ENCODE data around the gene WNT5A. TPM values are rescaled to one million over a fixed set of nuclear protein-coding genes. Genes with fewer than 3 reads are reported as not detected.

Gene WNT5A
- total RNA-seq, 1 experiment from 2014 or later: 1.1 TPM

DNA sequence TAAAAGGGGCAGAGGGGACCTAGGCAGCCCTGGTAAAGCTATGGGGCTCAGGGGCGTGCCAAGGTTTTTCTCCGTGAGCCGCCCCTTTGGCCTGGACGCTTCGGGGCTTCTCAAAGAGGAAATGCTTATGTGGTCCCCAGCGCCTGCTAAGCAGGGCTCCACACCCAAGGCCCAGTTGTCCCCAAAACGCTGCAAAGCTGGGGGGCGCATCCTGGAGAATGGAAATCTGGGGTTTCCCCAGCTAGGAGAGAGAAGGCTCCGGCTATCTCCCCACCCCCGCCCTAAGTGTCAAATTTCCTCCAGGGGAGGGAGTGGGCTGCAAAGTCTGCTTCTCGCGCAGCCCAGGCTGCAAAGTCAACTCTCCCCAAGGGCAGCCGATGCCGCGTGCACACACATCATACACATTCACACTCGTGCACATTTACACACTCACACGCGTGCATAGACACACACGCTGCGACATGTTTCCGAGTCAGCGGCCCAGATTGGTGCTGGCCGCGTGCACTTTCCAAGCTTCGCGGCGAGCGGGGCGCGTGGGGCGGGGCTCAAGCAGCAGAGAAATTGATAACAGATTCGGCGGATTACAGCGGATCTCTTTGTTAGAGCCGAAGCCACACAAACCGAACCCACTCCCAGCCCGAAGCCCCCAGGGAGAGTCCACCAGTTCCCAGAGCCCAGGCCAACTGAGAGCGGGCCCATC lies 4.5 kb downstream of the WNT5A start:
- peak; percentile 69 for DNase-seq
- H3K18ac ChIP-seq (ENCODE audit: insufficient read length, low read depth, low read length): no peak overlapping the region
- H4K5ac ChIP-seq (ENCODE audit: insufficient read length, low read depth, low read length): no peak overlapping the region
- peaks cover 59% of the 10 kb centered on the region for H3K23me2 ChIP-seq (ENCODE audit: insufficient read length, low read depth, low read length, poor library complexity, severe bottlenecking)
- Mint-ChIP-seq H3K4me3 (peak overlapping the region; percentile 63 to 87), H3K9me3 (peaks cover 0 to 5% of the 10 kb centered on the region in 2 experiments; a peak in 3 of 5 replicates), H3K27me3 (ENCODE audit: low read depth) (peaks cover 99% of the 10 kb centered on the region), H3K27ac (no peak overlapping the region), H3K4me1 (peaks cover 45 to 50% of the 10 kb centered on the region in 2 experiments), H3K36me3 (ENCODE audit: insufficient read depth in 1 of 3, low read depth in 3 of 3) (0 out of 7 replicates have a peak, but pooled peaks cover 0 to 2% (median 0%) of the 10 kb centered on the region in 3 experiments)
- H3K23ac ChIP-seq (ENCODE audit: insufficient read length, low read depth, low read length): no peak overlapping the region
- H3K27ac ChIP-seq (ENCODE audit: insufficient read length, low read depth, low read length): no peak overlapping the region
- no peak overlapping the region for H2BK15ac ChIP-seq (ENCODE audit: low read depth, low read length)
- H3K56ac ChIP-seq (ENCODE audit: insufficient read length, low read depth, low read length): no peak overlapping the region
- no peak overlapping the region for H2BK20ac ChIP-seq (ENCODE audit: low read depth, low read length, poor library complexity, severe bottlenecking)
- no peak overlapping the region for H4K91ac ChIP-seq (ENCODE audit: insufficient read length, low read depth, low read length)
- no peak overlapping the region for H3K9ac ChIP-seq (ENCODE audit: extremely low read depth, insufficient read length, low read length)
- no peak overlapping the region for H2AK5ac ChIP-seq (ENCODE audit: insufficient read length, low read length)
- H3K4me1 ChIP-seq (ENCODE audit: insufficient read depth, low read length): peaks cover 2% of the 10 kb centered on the region; the same call in 1 of the 2 replicates
- no peak overlapping the region for H3K4ac ChIP-seq (ENCODE audit: low read depth, low read length)
- H2AFZ ChIP-seq (ENCODE audit: low read length): no peak overlapping the region
- H4K8ac ChIP-seq (replicated peaks; ENCODE audit: insufficient read length, low read depth, low read length): no peak overlapping the region
- H3K9me3 ChIP-seq (ENCODE audit: control insufficient read depth, low read depth, low read length): no peaks in the 10 kb centered on the region
- peak overlapping the region; percentile 70 for H3K4me2 ChIP-seq (ENCODE audit: insufficient read depth, insufficient read length, low read length)
- H3K27me3 ChIP-seq (ENCODE audit: insufficient read depth, low read length): peaks cover 51% of the 10 kb centered on the region; the same call in 1 of the 2 replicates
- no peak for TF ChIP-seq CTCF (conservative IDR thresholded peaks at IDR 0.05)
- no peaks in the 10 kb centered on the region for H3K79me1 ChIP-seq (ENCODE audit: insufficient read depth, low read depth, low read length, poor library complexity, severe bottlenecking)
- H2BK5ac ChIP-seq (ENCODE audit: insufficient read length, low read length): no peak overlapping the region
- WGBS (ENCODE audit: extremely low coverage, insufficient read length, low lambda C conversion rate): no CpG with 5 or more reads among the region's 38 CpGs
- H4K20me1 ChIP-seq (ENCODE audit: control insufficient read depth, insufficient read depth, insufficient read length): no peaks in the 10 kb centered on the region
- H3K79me2 ChIP-seq (ENCODE audit: insufficient read depth, low read length): no peaks in the 10 kb centered on the region
- no peak overlapping the region for H3T11ph ChIP-seq (ENCODE audit: low read length)
- no peak overlapping the region for H2BK120ac ChIP-seq (ENCODE audit: low read depth, low read length, poor library complexity, severe bottlenecking)
- no peak overlapping the region for H2BK12ac ChIP-seq (ENCODE audit: insufficient read length, low read depth, low read length)
- H3K14ac ChIP-seq (ENCODE audit: insufficient read depth, low read length): no peak overlapping the region

All from H9 (cell line).